Muscle of leg (tissue), 11 donors: ENCODE data around the gene ORC5. TPM values are rescaled to one million over a fixed set of nuclear protein-coding genes. Genes with fewer than 3 reads are reported as not detected.
"Not testable (repeated sequence)": the region's sequence is repeated elsewhere in the genome, so short reads cannot be mapped to it uniquely, and the experiment has no call there.

Experiments used
- DNase-seq: peaks from one replicate; pipeline ENCODE4 v3.0.0; 2013
- H3K27ac ChIP-seq: one replicate; pipeline ENCODE4 v1.5.1; 2013; ENCODE audit warnings: mild to moderate bottlenecking, low read length, control low read depth
- H3K27me3 ChIP-seq: one replicate; pipeline ENCODE4 v1.6.1; 2013; ENCODE audit warnings: low read length; ENCODE audit not compliant: control insufficient read depth, insufficient read depth
- H3K36me3 ChIP-seq: one replicate; pipeline ENCODE4 v1.6.1; 2013; ENCODE audit warnings: low read length; ENCODE audit not compliant: control insufficient read depth, insufficient read depth
- H3K4me1 ChIP-seq: one replicate; pipeline ENCODE4 v1.6.1; 2013; ENCODE audit warnings: low read length; ENCODE audit not compliant: control insufficient read depth, insufficient read depth
- H3K4me3 ChIP-seq: one replicate; pipeline ENCODE4 v1.5.1; 2013; ENCODE audit warnings: low read length, control low read depth
- H3K9me3 ChIP-seq: replicated peaks from 2 replicates; pipeline ENCODE4 v1.6.1; 2013; ENCODE audit warnings: low read depth, low read length; ENCODE audit not compliant: control insufficient read depth
- WGBS: methylation state at CpG from one replicate; pipeline ENCODE4 v1.1.5; 2013; ENCODE audit warnings: missing lambda C conversion rate; ENCODE audit not compliant: insufficient coverage; 5-methylcytosine and 5-hydroxymethylcytosine counted together
- polyA plus RNA-seq, 8 donors: library from polyadenylated mRNA; unstranded; fragments of 120-200 nt; gene quantifications; one replicate each; pipeline versions ENCODE4 v1.2.1 to v1.2.3, GENCODE V29; 2013; ENCODE audit warnings: inconsistent platforms in 1 of 8, low replicate concordance in 1 of 8; ENCODE audit not compliant: insufficient read length in 8 of 8, insufficient read depth in 1 of 8
- total RNA-seq: library from RNA; stranded (reverse); fragments of 120-200 nt; gene quantifications from one replicate; pipeline ENCODE4 v1.2.4, GENCODE V29; 2013

Gene ORC5
- total and polyA plus RNA-seq, 9 donors: 12.4 to 16.6 (median 14.9) TPM

DNA sequence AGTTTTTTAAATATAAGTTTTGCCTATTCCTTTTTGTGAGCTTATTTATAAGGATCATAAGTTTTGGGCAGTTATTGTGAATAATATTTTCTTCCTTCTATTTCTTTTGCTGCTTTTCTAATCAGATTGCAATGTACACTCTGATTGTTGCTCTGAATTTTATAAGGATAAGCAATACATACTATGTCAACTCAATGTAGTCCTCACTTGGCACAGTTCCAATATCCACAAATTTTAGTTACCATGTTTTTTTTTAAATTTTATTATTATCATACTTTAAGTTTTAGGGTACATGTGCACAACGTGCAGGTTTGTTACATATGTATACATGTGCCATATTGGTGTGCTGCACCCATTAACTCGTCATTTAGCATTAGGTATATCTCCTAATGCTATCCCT lies 27.2 kb upstream of the ORC5 start:
- not testable (repeated sequence) for H3K27me3 ChIP-seq, H3K9me3 ChIP-seq, H3K36me3 ChIP-seq, H3K27ac ChIP-seq, DNase-seq, H3K4me3 ChIP-seq
- peaks cover 14% of the 10 kb centered on the region for H3K4me1 ChIP-seq
- no CpG with 5 or more reads among the region's 2 CpGs for WGBS

DNA sequence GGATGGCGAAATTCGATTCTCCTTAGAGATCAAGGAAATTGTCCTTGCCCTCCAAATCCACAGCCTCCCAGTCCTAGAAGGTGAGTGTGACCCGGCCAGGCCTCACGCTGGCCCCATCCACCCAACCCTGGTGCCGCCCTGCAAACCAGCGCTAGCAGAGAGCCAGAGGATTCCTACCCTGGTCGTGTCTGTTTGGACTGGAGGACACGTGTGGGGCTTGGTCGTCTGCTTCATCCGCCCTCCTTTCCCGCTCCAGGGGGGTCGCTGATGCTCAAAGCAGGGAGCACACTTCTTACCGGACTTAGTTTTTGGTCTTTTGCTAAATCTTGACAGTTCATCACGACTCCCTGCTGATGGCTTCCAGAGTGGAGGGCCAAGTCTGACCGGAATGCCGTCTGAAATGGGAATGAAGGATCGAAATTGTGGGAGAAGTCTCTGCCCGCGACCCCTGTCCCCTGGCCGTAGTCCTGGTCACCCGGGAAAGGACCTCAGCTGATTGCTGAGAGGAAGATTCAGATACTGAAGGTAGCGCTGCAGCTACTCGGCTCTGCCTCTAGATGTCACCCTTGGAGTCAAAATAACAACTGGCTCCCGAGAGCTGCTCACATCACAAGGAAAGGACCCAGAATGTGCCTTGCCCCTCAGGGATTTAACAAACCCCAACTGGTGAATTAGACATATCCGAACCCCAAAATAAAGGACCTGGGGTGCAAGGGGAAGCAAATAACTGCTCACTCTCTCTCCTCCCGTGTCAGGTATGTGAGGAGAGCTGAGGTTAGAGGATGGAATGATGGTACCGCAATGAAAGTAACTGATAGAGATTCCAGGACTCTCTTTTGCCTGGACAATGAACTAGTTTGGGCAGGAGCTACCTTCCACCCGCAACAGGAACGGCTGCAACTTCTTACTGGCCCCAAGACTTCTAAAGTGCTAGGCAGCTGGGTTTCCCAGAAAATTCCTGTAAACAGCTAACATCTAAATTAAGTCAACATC lies 23.5 kb upstream of the ORC5 start:
- H3K4me3 ChIP-seq: peak overlapping the region; percentile 9

DNA sequence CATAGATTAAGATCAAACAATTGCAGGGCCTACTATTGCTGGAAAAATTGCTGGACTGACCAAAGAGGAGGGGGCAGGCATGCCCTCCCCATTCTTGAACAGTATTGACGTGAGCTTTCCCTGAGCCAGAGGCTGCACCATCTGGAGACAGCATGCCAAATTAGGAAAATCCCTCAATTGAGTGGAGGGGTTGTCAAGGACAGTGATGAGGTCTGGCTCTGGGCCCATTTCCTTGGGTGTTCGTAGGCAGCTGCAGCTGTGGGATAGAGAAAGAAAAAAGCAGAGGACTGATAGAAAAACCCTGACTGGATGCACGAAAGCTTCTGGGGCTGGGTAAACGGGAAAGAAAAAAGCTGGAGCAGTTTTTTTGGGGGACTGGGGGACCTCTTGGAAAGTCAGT lies 22.8 kb upstream of the ORC5 start:
- peak; percentile 83 for DNase-seq
- Histone ChIP-seq H3K36me3 (no peaks in the 10 kb centered on the region), H3K27me3 (no peaks in the 10 kb centered on the region), H3K4me3 (no peak overlapping the region), H3K4me1 (peaks cover 14% of the 10 kb centered on the region), H3K9me3 (no peaks in the 10 kb centered on the region), H3K27ac (peak overlapping the region; percentile 3)
- WGBS: 10% methylated on average over 4 of the region's 4 CpGs

More for the DNA sequence above, 23.5 kb upstream of the ORC5 start:
- WGBS: 13% methylated on average over 18 of the region's 29 CpGs
- H3K27ac ChIP-seq: peak overlapping the region; percentile 3
- peak; percentile 60 for DNase-seq
- H3K36me3 ChIP-seq: no peaks in the 10 kb centered on the region
- peaks cover 14% of the 10 kb centered on the region for H3K4me1 ChIP-seq
- no peaks in the 10 kb centered on the region for H3K9me3 ChIP-seq
- H3K27me3 ChIP-seq: no peaks in the 10 kb centered on the region

DNA sequence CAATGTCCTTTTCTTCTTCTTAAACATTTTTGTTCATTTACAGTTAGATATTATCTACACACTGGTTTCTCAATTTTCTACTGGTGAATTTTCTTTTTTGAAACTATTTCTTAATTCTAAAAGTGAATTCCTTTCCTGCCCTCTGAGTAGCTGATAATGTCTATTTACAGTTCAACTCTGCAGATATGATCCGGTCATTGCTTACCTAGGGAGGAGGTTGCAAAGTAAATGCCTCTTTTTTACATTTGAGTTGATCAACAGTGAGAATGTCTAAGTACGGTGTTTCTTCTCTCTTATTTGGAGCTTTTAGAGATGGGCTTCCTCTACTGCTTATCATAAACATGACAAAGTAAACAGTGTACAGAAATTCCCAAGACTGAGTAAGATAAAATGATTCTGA lies 20.6 kb upstream of the ORC5 start:
- Histone ChIP-seq H3K4me3 (no peak overlapping the region), H3K36me3 (no peaks in the 10 kb centered on the region), H3K4me1 (peaks cover 14% of the 10 kb centered on the region), H3K27ac (no peak overlapping the region), H3K27me3 (no peaks in the 10 kb centered on the region), H3K9me3 (no peaks in the 10 kb centered on the region)
- no CpG with 5 or more reads among the region's 2 CpGs for WGBS
- DNase-seq: no peak

DNA sequence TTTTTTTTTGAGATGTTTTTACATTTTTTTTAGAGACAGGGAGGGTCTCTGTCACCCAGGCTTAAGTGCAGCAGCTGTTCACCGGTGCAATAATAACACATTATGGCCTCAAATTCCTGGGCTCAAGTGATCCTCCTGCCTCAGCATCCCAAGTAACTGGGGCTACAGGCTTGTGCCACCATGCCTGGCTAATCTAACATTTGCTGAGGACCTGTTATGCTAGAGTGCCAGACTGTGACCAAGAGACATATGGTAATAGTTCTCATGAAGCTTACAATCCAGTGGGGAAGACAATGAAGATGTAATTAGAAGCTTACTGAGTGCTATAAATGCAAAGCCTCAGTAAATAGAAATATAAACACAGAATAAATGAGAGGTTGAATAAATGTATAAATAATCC lies 17.6 kb upstream of the ORC5 start:
- no CpG with 5 or more reads among the region's 1 CpG for WGBS

DNA sequence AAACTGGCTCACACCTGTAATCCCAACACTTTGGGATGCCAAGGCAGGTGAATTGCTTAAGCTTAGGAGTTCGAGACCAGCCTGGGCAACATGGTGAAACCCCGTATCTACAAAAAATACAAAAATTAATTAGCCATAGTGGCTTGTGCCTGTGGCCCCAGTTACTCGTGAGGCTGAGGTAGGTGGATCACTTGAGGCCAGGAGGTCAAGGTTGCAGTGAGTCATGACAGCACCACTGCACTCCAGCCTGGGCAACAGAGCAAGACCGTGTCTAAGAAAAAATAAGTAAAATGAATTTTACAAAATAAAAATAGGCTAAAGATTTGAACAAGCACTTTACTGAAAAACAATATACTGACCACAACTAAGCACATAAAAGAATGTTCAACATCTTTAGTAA lies 9.8 kb upstream of the ORC5 start:
- no peaks in the 10 kb centered on the region for H3K4me1 ChIP-seq
- H3K27ac ChIP-seq: no peak overlapping the region
- no CpG with 5 or more reads among the region's 4 CpGs for WGBS
- H3K27me3 ChIP-seq: no peaks in the 10 kb centered on the region
- no peak overlapping the region for H3K4me3 ChIP-seq
- peaks cover 2% of the 10 kb centered on the region for H3K9me3 ChIP-seq
- H3K36me3 ChIP-seq: no peaks in the 10 kb centered on the region
- no peak for DNase-seq

More for the DNA sequence above, 17.6 kb upstream of the ORC5 start:
- H3K9me3 ChIP-seq: no peaks in the 10 kb centered on the region
- H3K36me3 ChIP-seq: no peaks in the 10 kb centered on the region
- DNase-seq: no peak
- H3K27me3 ChIP-seq: no peaks in the 10 kb centered on the region
- peaks cover 1% of the 10 kb centered on the region for H3K4me1 ChIP-seq
- no peak overlapping the region for H3K4me3 ChIP-seq
- no peak overlapping the region for H3K27ac ChIP-seq

DNA sequence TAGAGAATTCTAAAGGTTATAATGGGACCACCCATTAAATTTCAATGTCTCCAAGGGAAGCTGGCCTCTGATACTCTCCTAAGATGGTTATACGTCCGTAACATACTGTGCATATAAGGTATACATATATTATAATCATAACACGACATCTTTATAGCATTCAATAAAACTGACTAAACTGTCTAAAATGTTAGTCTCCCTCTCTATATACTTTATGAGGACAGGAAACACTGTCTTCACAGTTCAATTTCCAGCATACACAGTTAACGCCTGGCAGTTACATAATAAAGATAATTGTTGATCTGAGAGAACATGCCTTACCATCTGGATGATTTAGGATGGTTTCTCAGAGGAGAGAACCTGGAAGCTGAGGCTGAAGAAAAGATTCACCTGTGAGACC lies 1.2 kb upstream of the ORC5 start:
- H3K4me1 ChIP-seq: peaks cover 2% of the 10 kb centered on the region
- H3K36me3 ChIP-seq: no peaks in the 10 kb centered on the region
- H3K27me3 ChIP-seq: no peaks in the 10 kb centered on the region
- WGBS: no CpG with 5 or more reads among the region's 4 CpGs
- DNase-seq: no peak
- no peak overlapping the region for H3K27ac ChIP-seq
- no peak overlapping the region for H3K4me3 ChIP-seq
- no peaks in the 10 kb centered on the region for H3K9me3 ChIP-seq

DNA sequence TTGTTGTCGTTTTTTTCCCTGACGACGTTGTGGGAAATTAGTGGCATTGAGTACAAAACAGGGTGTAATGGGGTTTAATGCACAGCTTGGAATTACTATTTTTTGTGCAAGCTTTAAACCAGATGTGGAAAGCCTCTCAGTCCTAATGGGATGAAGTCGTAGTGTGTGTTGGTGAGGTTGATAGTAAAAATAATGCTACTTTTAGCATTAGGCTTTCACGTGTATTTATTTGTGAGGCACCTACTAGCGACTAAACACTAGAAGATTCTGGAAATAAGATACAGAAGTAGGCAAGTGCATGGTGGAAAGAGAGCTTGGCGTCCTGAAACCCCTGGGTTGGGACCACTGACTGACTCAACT lies 588 bp upstream of the ORC5 start:
- peaks cover 2% of the 10 kb centered on the region for H3K36me3 ChIP-seq
- H3K4me1 ChIP-seq: peaks cover 2% of the 10 kb centered on the region
- H3K4me3 ChIP-seq: peak overlapping the region; percentile 88
- WGBS: 0% methylated on average over 3 of the region's 7 CpGs
- H3K27me3 ChIP-seq: no peaks in the 10 kb centered on the region
- DNase-seq: no peak
- peak overlapping the region; percentile 83 for H3K27ac ChIP-seq
- H3K9me3 ChIP-seq: no peaks in the 10 kb centered on the region

DNA sequence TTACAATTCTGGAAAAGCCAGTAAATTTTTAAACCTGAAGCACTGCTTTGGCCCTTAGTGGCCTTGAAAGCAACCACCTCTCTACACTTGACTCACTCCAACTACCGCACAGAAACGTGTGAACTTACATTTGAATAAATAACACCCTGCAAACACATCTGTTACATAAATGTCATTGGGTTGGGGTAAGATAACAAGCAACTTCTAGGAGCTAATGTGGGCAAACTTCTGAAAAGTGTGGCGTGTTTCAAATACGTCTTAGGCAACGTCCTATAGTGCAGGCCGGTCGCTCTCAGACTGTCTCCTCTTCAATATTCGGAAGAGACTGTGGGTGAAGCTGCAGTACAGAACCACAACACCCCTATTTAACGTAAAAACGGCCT lies 474 bp downstream of the ORC5 start:
- no peak for DNase-seq
- 0% methylated on average over 8 of the region's 10 CpGs for WGBS
- H3K36me3 ChIP-seq: peaks cover 9% of the 10 kb centered on the region
- peak overlapping the region; percentile 68 for H3K27ac ChIP-seq
- peak overlapping the region; percentile 88 for H3K4me3 ChIP-seq
- peaks cover 2% of the 10 kb centered on the region for H3K4me1 ChIP-seq
- H3K9me3 ChIP-seq: no peaks in the 10 kb centered on the region
- H3K27me3 ChIP-seq: no peaks in the 10 kb centered on the region

DNA sequence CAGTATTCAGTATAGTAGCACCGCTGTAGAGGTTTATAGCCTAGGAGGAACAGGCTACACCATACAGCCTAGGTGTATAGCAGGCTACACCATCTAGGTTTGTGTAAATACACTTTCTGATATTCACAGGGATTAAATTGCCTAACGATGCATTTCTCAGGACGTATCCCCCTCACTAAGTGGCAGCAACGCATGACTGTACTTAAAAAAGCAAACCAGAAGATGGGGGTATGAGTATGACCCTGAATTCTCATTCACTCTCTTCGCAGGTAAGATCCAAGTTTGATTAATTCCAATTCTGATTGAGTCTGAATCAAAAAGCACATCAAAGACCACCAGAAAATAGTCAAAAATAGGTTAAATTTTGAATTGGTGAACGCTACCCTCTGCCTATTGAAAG lies 972 bp downstream of the ORC5 start:
- H3K27ac ChIP-seq: no peak overlapping the region
- no CpG with 5 or more reads among the region's 6 CpGs for WGBS
- H3K27me3 ChIP-seq: no peaks in the 10 kb centered on the region
- H3K9me3 ChIP-seq: no peaks in the 10 kb centered on the region
- peaks cover 9% of the 10 kb centered on the region for H3K36me3 ChIP-seq
- H3K4me1 ChIP-seq: peaks cover 2% of the 10 kb centered on the region
- H3K4me3 ChIP-seq: peak overlapping the region; percentile 88
- DNase-seq: no peak
